NCI-H2171 treated with DMSO at 0.1 percent for 48 hours (cell line): ENCODE results near the gene CEMIP.

Source experiments
- DNase-seq: peaks from one replicate; lab custom pipeline; 2025; lab: John Stamatoyannopoulos, UW

Gene CEMIP

GRCh38 chr15:80785335-80785734, 6.2 kb downstream of the CEMIP start:
- no peak for DNase-seq

- no peak for DNase-seq
These were observed 6.7 kb downstream of the CEMIP start for GRCh38 chr15:80785811-80786354.

GRCh38 chr15:80787316-80787715, 8.1 kb downstream of the CEMIP start:
- no peak for DNase-seq

GRCh38 chr15:80788536-80788935, 9.4 kb downstream of the CEMIP start:
- peak; percentile 82 for DNase-seq

GRCh38 chr15:80789296-80789695, 10.1 kb downstream of the CEMIP start:
- peak; percentile 6 for DNase-seq

GRCh38 chr15:80789796-80790195, 10.6 kb downstream of the CEMIP start:
- no peak for DNase-seq

GRCh38 chr15:80790236-80790635, 11.1 kb downstream of the CEMIP start:
- no peak for DNase-seq

GRCh38 chr15:80791004-80791403, 11.8 kb downstream of the CEMIP start:
- DNase-seq: no peak

GRCh38 chr15:80796407-80796806, 17.2 kb downstream of the CEMIP start:
- no peak for DNase-seq

GRCh38 chr15:80798911-80799310, 19.7 kb downstream of the CEMIP start:
- no peak for DNase-seq

- DNase-seq: no peak
These were observed 20.9 kb downstream of the CEMIP start for GRCh38 chr15:80800067-80800466.

GRCh38 chr15:80801891-80802680, 22.9 kb downstream of the CEMIP start:
- DNase-seq: no peak

- DNase-seq: no peak
These were observed 24.7 kb downstream of the CEMIP start for GRCh38 chr15:80803580-80804525.

- DNase-seq: peak; percentile 69
These were observed 25.9 kb downstream of the CEMIP start for GRCh38 chr15:80804970-80805495.

GRCh38 chr15:80811781-80812315, 32.7 kb downstream of the CEMIP start:
- DNase-seq: no peak

GRCh38 chr15:80815106-80815505, 35.9 kb downstream of the CEMIP start:
- DNase-seq: no peak

GRCh38 chr15:80816049-80816653, 37.0 kb downstream of the CEMIP start:
- DNase-seq: no peak

- no peak for DNase-seq
These were observed 37.8 kb downstream of the CEMIP start for GRCh38 chr15:80816936-80817335.

- DNase-seq: no peak
These were observed 38.7 kb downstream of the CEMIP start for GRCh38 chr15:80817901-80818300.

- no peak for DNase-seq
These were observed 39.8 kb downstream of the CEMIP start for GRCh38 chr15:80819001-80819400.

GRCh38 chr15:80820092-80820491, 40.9 kb downstream of the CEMIP start:
- no peak for DNase-seq

- no peak for DNase-seq
These were observed 43.1 kb downstream of the CEMIP start for GRCh38 chr15:80822256-80822655.
